GM23338 (cell line): ENCODE measurements around the gene ZGRF1. TPM values are rescaled to one million over a fixed set of nuclear protein-coding genes. Genes with fewer than 3 reads are reported as not detected.

Source experiments
- ATAC-seq: fragments of 200-7000 bp; cut with Tn5 transposase; 3 replicates; pipeline ENCODE4 v1.9.1; 2020
- DNase-seq: peaks from one replicate; pipeline ENCODE4 v3.0.0-alpha.2; 2015; ENCODE audit warnings: low spot score
- H2AFZ ChIP-seq: fragments of 200-600 bp; sonication (generic); 2 replicates; pipeline ENCODE4 v1.8.0; 2016; ENCODE audit warnings: antibody characterized with exemption, mild to moderate bottlenecking, moderate library complexity
- H3F3A ChIP-seq: fragments of 200-600 bp; sonication (generic); replicated peaks from 2 replicates; pipeline ENCODE4 v1.8.0; 2017; ENCODE audit warnings: antibody characterized with exemption, mixed run types, low read depth
- H3K27ac ChIP-seq: fragments of 200-600 bp; sonication (generic); 2 replicates; pipeline ENCODE4 v1.6.1; 2016; ENCODE audit warnings: low read depth
- H3K27me3 ChIP-seq: fragments of 200-600 bp; sonication (generic); 2 replicates; pipeline ENCODE4 v1.8.0; 2016; ENCODE audit warnings: mild to moderate bottlenecking, mixed run types, moderate library complexity; ENCODE audit not compliant: insufficient read depth
- H3K36me3 ChIP-seq: fragments of 200-600 bp; sonication (generic); 2 replicates; pipeline ENCODE4 v1.8.0; 2016; ENCODE audit warnings: mild to moderate bottlenecking; ENCODE audit not compliant: insufficient read depth
- H3K4me1 ChIP-seq: fragments of 200-600 bp; sonication (generic); 2 replicates; pipeline ENCODE4 v1.8.0; 2016; ENCODE audit warnings: mild to moderate bottlenecking, moderate library complexity; ENCODE audit not compliant: insufficient read depth
- H3K4me2 ChIP-seq: fragments of 200-600 bp; sonication (generic); 2 replicates; pipeline ENCODE4 v1.7.1; 2017; ENCODE audit warnings: mixed run types
- H3K4me3 ChIP-seq: fragments of 200-600 bp; sonication (generic); 2 replicates; pipeline ENCODE4 v1.6.1; 2016; ENCODE audit warnings: mixed run types
- H3K79me2 ChIP-seq: fragments of 200-600 bp; sonication (generic); replicated peaks from 2 replicates; pipeline ENCODE4 v1.8.0; 2017; ENCODE audit warnings: mild to moderate bottlenecking; ENCODE audit not compliant: insufficient read depth
- H3K9me2 ChIP-seq: fragments of 200-600 bp; sonication (generic); 2 replicates; pipeline ENCODE4 v1.8.0; 2017; ENCODE audit not compliant: insufficient read depth
- H4K20me1 ChIP-seq: fragments of 200-600 bp; sonication (generic); replicated peaks from 2 replicates; pipeline ENCODE4 v1.8.0; 2017; ENCODE audit warnings: mild to moderate bottlenecking; ENCODE audit not compliant: insufficient read depth
- H3K27ac Mint-ChIP-seq: 2 replicates; pipeline ENCODE4 v1.8.0; 2020; ENCODE audit warnings: inconsistent platforms, mild to moderate bottlenecking, moderate library complexity, mixed read lengths
- H3K27me3 Mint-ChIP-seq: 3 replicates; pipeline ENCODE4 v1.8.0; 2022; ENCODE audit warnings: low read depth, mild to moderate bottlenecking, moderate library complexity, mixed read lengths, inconsistent platforms; ENCODE audit not compliant: insufficient read depth, poor library complexity
- H3K36me3 Mint-ChIP-seq: 3 replicates; pipeline ENCODE4 v1.8.0; 2021; ENCODE audit warnings: low read depth, mild to moderate bottlenecking, inconsistent platforms, moderate library complexity, mixed read lengths
- H3K4me1 Mint-ChIP-seq: 3 replicates; pipeline ENCODE4 v1.8.0; 2020; ENCODE audit warnings: mild to moderate bottlenecking, inconsistent platforms, mixed read lengths
- H3K4me3 Mint-ChIP-seq: 3 replicates; pipeline ENCODE4 v1.8.0; 2021; ENCODE audit warnings: moderate library complexity, mild to moderate bottlenecking, inconsistent platforms, mixed read lengths
- H3K9me3 Mint-ChIP-seq: 3 replicates; pipeline ENCODE4 v1.8.0; 2020; ENCODE audit warnings: moderate library complexity, mild to moderate bottlenecking, inconsistent platforms, mixed read lengths
- CREB1 ChIP-seq: fragments of 250-450 bp; sonication (Bioruptor Pico); IDR thresholded peaks from 2 replicates; pipeline ENCODE4 v1.5.0; 2020; ENCODE audit warnings: low read depth, mild to moderate bottlenecking, moderate library complexity
- CTCF ChIP-seq, 2 experiments: fragments of 200-600 bp in 1 of 2; sonication (generic) in 1 of 2; conservative IDR thresholded peaks; 2 replicates each; pipeline versions ENCODE4 v1.5.1 to v1.6.1; 2016 to 2017; ENCODE audit warnings: antibody characterized with exemption in 2 of 2, low read depth in 2 of 2, mild to moderate bottlenecking in 2 of 2, moderate library complexity in 1 of 2
- ETS1 ChIP-seq: IDR thresholded peaks from 2 replicates; pipeline ENCODE4 v1.6.1; 2016; ENCODE audit warnings: antibody characterized with exemption
- EZH2 ChIP-seq: fragments of 200-600 bp; sonication (generic); IDR thresholded peaks from one replicate; pipeline ENCODE4 v1.8.0; 2017; ENCODE audit warnings: antibody characterized with exemption, mild to moderate bottlenecking, low read depth; ENCODE audit not compliant: unreplicated experiment
- EZH2phosphoT487 ChIP-seq: fragments of 200-600 bp; sonication (generic); IDR thresholded peaks from one replicate; pipeline ENCODE4 v1.8.1; 2018; ENCODE audit warnings: antibody characterized with exemption; ENCODE audit not compliant: unreplicated experiment
- JUNB ChIP-seq: IDR thresholded peaks from one replicate; pipeline ENCODE4 v1.6.1; 2016; ENCODE audit warnings: antibody characterized with exemption; ENCODE audit not compliant: unreplicated experiment
- NANOG ChIP-seq: IDR thresholded peaks from 2 replicates; pipeline ENCODE4 v1.6.1; 2016; ENCODE audit warnings: antibody characterized with exemption, borderline replicate concordance
- POLR2AphosphoS5 ChIP-seq: IDR thresholded peaks from 2 replicates; pipeline ENCODE4 v1.6.1; 2016; ENCODE audit warnings: antibody characterized with exemption, low read depth
- REST ChIP-seq: IDR thresholded peaks from one replicate; pipeline ENCODE4 v1.6.1; 2018; ENCODE audit warnings: antibody characterized with exemption; ENCODE audit not compliant: unreplicated experiment
- STAT1 ChIP-seq: IDR thresholded peaks from one replicate; pipeline ENCODE4 v1.6.1; 2016; ENCODE audit warnings: antibody characterized with exemption; ENCODE audit not compliant: unreplicated experiment
- ZNF114 ChIP-seq: fragments of 250-450 bp; sonication (Bioruptor Pico); IDR thresholded peaks from 2 replicates; pipeline ENCODE4 v1.5.0; 2020; ENCODE audit warnings: mild to moderate bottlenecking, moderate library complexity
- ZNF331 ChIP-seq: fragments of 250-450 bp; sonication (Bioruptor Pico); IDR thresholded peaks from 2 replicates; pipeline ENCODE4 v1.5.0; 2020; ENCODE audit warnings: low read depth, mild to moderate bottlenecking, moderate library complexity
- ZNF462 ChIP-seq: fragments of 250-450 bp; sonication (Bioruptor Pico); IDR thresholded peaks from 2 replicates; pipeline ENCODE4 v1.5.0; 2020; ENCODE audit warnings: mild to moderate bottlenecking, moderate library complexity
- polyA plus RNA-seq: library from polyadenylated mRNA; unstranded; fragments of >200 nt; fragmentation: Nextera tagmentation; extraction: Ambion mirVana; gene quantifications from 2 replicates; pipeline ENCODE4 v1.2.1, GENCODE V29; 2016
- total RNA-seq: library from RNA; depleted of rRNA; stranded (reverse); fragments of >200 nt; shearing (Covaris generic); gene quantifications from 2 replicates; pipeline ENCODE4 v1.2.3, GENCODE V29; 2014

Gene ZGRF1
- total and polyA plus RNA-seq, 2 experiments from 2014 or later: 41.7 to 62.6 TPM

- Mint-ChIP-seq H3K27ac (no peak overlapping the region), H3K27me3 (no peaks in the 10 kb centered on the region), H3K4me1 (peaks cover 3% of the 10 kb centered on the region; the same call in 2 of the 3 replicates), H3K4me3 (no peak overlapping the region), H3K9me3 (peaks cover 38% of the 10 kb centered on the region), H3K36me3 (peaks cover 16% of the 10 kb centered on the region)
- no peak overlapping the region for H3K4me3 ChIP-seq
- no peak overlapping the region for H2AFZ ChIP-seq
- H3F3A ChIP-seq: no peaks in the 10 kb centered on the region
- H3K27me3 ChIP-seq: no peaks in the 10 kb centered on the region
- no peak overlapping the region for H3K4me2 ChIP-seq
- 0 out of 2 replicates have a peak, but pooled peaks cover 4% of the 10 kb centered on the region for H3K9me2 ChIP-seq
- H3K27ac ChIP-seq: no peak overlapping the region
- no peaks in the 10 kb centered on the region for H3K4me1 ChIP-seq
- DNase-seq (no peak), ATAC-seq (no peak)
- no peak for TF ChIP-seq JUNB
- TF ChIP-seq ETS1: no peak
- TF ChIP-seq CTCF (conservative IDR thresholded peaks at IDR 0.05; ENCODE audit: low read depth in 2 of 2): no peak
- no peak for TF ChIP-seq ZNF462
- no peak for TF ChIP-seq NANOG
- TF ChIP-seq EZH2: no peak
- no peak for TF ChIP-seq POLR2AphosphoS5
- no peak for TF ChIP-seq ZNF331 (CRISPR knock-in tag)
- no peak for TF ChIP-seq STAT1
- no peak for TF ChIP-seq REST
- TF ChIP-seq ZNF114 (CRISPR knock-in tag): no peak
- no peak for TF ChIP-seq EZH2phosphoT487
- no peak for TF ChIP-seq CREB1 (CRISPR knock-in tag)
- no peaks in the 10 kb centered on the region for H3K79me2 ChIP-seq
- no peaks in the 10 kb centered on the region for H4K20me1 ChIP-seq
- peaks cover 6% of the 10 kb centered on the region; the same call in 1 of the 2 replicates for H3K36me3 ChIP-seq
These were observed 144.4 kb downstream of the ZGRF1 start for GRCh38 chr4:112492321-112492720.
